ENCODE results near the gene CACFD1.

- no peak for TF ChIP-seq CTCF (IDR thresholded peaks at IDR 0.05; ENCODE audit: extremely low read depth in 1 of 2, insufficient read depth in 1 of 2, low read depth in 1 of 2, low read length in 2 of 2)
- no peak for TF ChIP-seq EZH2 (IDR thresholded peaks at IDR 0.05; ENCODE audit: borderline replicate concordance, low read depth, low read length, severe bottlenecking)
- TF ChIP-seq POLR2A (IDR thresholded peaks at IDR 0.05; ENCODE audit: low read depth, low read length) = no peak
- no peak for TF ChIP-seq POLR2AphosphoS5 (IDR thresholded peaks at IDR 0.05; ENCODE audit: insufficient read depth, low read depth, low read length)
- TF ChIP-seq MAX (IDR thresholded peaks at IDR 0.05; ENCODE audit: insufficient read depth, insufficient read length) = no peak
- TF ChIP-seq GATA2 (IDR thresholded peaks at IDR 0.05; ENCODE audit: insufficient read depth, insufficient read length, low read depth, low read length) = no peak
Observed at GRCh38 chr9:133488686-133489252, 29.0 kb downstream of the CACFD1 start.

All from endothelial cell of umbilical vein (primary cell).